ENCODE results near the gene AMPD3. TPM values are rescaled to one million over a fixed set of nuclear protein-coding genes. Genes with fewer than 3 reads are reported as not detected.
A peak's percentile ranks its signal among the peaks of the same experiment; 100 is the strongest.
"Not testable (repeated sequence)": the region's sequence is repeated elsewhere in the genome, so short reads cannot be mapped to it uniquely, and the experiment has no call there.

The AMPD3 gene
- total RNA-seq, 2 experiments from 2014 or later = 13.2 to 14.1 TPM

GRCh38 chr11:10432971-10433370 is 22.1 kb upstream of the AMPD3 start:
- Mint-ChIP-seq H3K4me1 (ENCODE audit: low read depth) (no peaks in the 10 kb centered on the region), H3K36me3 (ENCODE audit: low read depth) (no peaks in the 10 kb centered on the region), H3K4me3 (no peak overlapping the region), H3K9me3 (no peaks in the 10 kb centered on the region), H3K27me3 (peaks cover 11% of the 10 kb centered on the region), H3K27ac (no peak overlapping the region)
- Histone ChIP-seq H3K9me3 (ENCODE audit: control insufficient read depth in 1 of 2, insufficient read depth in 1 of 2, low read length in 2 of 2) (no peaks in the 10 kb centered on the region), H3K27ac (ENCODE audit: low read depth in 1 of 2, low read length in 2 of 2) (no peak overlapping the region), H3K4me3 (ENCODE audit: low read length) (no peak overlapping the region), H3K4me1 (ENCODE audit: insufficient read depth, low read length) (no peaks in the 10 kb centered on the region), H3K36me3 (ENCODE audit: insufficient read depth, low read length) (no peaks in the 10 kb centered on the region), H3K27me3 (ENCODE audit: control insufficient read depth in 1 of 2, insufficient read depth in 2 of 2, low read length in 2 of 2) (no peaks in the 10 kb centered on the region)
- intact Hi-C loops (cut with DNase I, micrococcal nuclease) = no loop called here
- ChIA-PET POLR2A (interaction anchor here (0.6 kb wide), 1 partner anchor 241 kb away, joined by 3 read pairs; no protein-coding TSS in a partner anchor), CTCF (interaction anchor here (0.8 to 1.2 kb wide), 2 partner anchors 19 to 29 kb away, joined by 3 read pairs; no protein-coding TSS in a partner anchor)
- DNase-seq = no peak
- TF ChIP-seq CTCF (IDR thresholded peaks at IDR 0.05) = no peak
- ATAC-seq (ENCODE audit: poor library complexity) = no peak

DNA sequence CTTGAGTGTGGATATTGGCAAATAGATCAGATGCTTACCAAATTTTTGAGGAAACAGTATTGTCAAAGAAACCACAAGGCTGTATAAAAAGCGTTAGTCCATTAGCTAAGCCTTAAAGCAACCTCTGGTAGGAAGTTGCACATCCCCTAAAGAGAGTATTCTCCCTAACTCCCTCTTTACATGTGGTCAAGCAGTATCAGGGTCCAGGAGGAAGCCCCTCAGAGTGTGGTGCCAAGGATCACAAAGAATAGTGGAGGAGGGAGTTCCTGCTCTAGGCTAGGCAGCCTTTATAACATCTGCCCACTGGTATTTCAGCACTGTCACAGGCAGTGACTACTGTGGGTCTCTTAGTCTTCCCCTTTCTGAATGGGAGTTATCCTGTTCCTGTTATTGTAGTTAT is 18.8 kb upstream of the AMPD3 start:
- ATAC-seq (ENCODE audit: poor library complexity) (no peak), DNase-seq (peak in 2 of 14 experiments; percentile 35 to 36)
- no peak overlapping the region for H3K27ac ChIP-seq (ENCODE audit: low read depth in 1 of 2, low read length in 2 of 2)
- no peaks in the 10 kb centered on the region for H3K9me3 Mint-ChIP-seq
- H3K4me1 ChIP-seq (ENCODE audit: insufficient read depth, low read length) = no peaks in the 10 kb centered on the region
- no peaks in the 10 kb centered on the region for H3K27me3 Mint-ChIP-seq
- no peak overlapping the region for H3K4me3 Mint-ChIP-seq
- no peak overlapping the region for H3K4me3 ChIP-seq (ENCODE audit: low read length)
- no peaks in the 10 kb centered on the region for H3K36me3 ChIP-seq (ENCODE audit: insufficient read depth, low read length)
- H3K27ac Mint-ChIP-seq = no peak overlapping the region
- POLR2A ChIA-PET = no interaction called here
- intact Hi-C loops (cut with DNase I, micrococcal nuclease) = no loop called here
- no peak for TF ChIP-seq CTCF (IDR thresholded peaks at IDR 0.05)
- H3K27me3 ChIP-seq (ENCODE audit: control insufficient read depth in 1 of 2, insufficient read depth in 2 of 2, low read length in 2 of 2) = no peaks in the 10 kb centered on the region
- CTCF ChIA-PET = interaction anchor here (1.4 kb wide), 1 partner anchor 30 kb away, joined by 3 read pairs; no protein-coding TSS in a partner anchor
- no peaks in the 10 kb centered on the region for H3K36me3 Mint-ChIP-seq (ENCODE audit: low read depth)
- H3K9me3 ChIP-seq (ENCODE audit: control insufficient read depth in 1 of 2, insufficient read depth in 1 of 2, low read length in 2 of 2) = no peaks in the 10 kb centered on the region
- H3K4me1 Mint-ChIP-seq (ENCODE audit: low read depth) = peaks cover 6% of the 10 kb centered on the region

DNA sequence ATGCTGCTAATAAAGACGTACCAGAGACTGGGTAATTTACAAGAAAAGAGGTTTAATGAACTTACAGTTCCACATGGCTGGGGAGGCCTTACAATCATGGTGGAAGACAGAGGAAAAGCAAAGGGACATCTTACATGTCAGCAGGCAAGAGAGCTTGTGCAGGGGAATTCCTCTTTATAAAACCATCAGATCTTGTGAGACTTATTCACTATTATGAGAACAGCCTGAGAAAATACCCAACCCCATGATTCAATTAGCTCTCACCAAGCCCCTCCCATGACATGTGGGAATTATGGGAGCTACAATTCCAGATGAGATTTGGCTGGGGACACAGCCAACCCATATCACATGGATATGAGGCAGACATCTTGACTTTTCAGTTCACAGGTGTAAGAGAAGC is 18.4 kb upstream of the AMPD3 start:
- H3K4me3 ChIP-seq (ENCODE audit: low read length); H3K4me3 Mint-ChIP-seq; H3K27me3 Mint-ChIP-seq; POLR2A ChIA-PET; H3K9me3 ChIP-seq (ENCODE audit: control insufficient read depth in 1 of 2, insufficient read depth in 1 of 2, low read length in 2 of 2); H3K9me3 Mint-ChIP-seq; H3K27ac ChIP-seq (ENCODE audit: low read depth in 1 of 2, low read length in 2 of 2); H3K27ac Mint-ChIP-seq; H3K36me3 Mint-ChIP-seq (ENCODE audit: low read depth); H3K36me3 ChIP-seq (ENCODE audit: insufficient read depth, low read length); H3K4me1 ChIP-seq (ENCODE audit: insufficient read depth, low read length); ATAC-seq (ENCODE audit: poor library complexity); H3K4me1 Mint-ChIP-seq (ENCODE audit: low read depth); intact Hi-C loops (cut with DNase I, micrococcal nuclease); H3K27me3 ChIP-seq (ENCODE audit: control insufficient read depth in 1 of 2, insufficient read depth in 2 of 2, low read length in 2 of 2): not testable (repeated sequence)
- peak in 2 of 14 experiments; percentile 45 to 52 for DNase-seq
- CTCF ChIA-PET = interaction anchor here (1.4 kb wide), 1 partner anchor 31 kb away, joined by 3 read pairs; no protein-coding TSS in a partner anchor

DNA sequence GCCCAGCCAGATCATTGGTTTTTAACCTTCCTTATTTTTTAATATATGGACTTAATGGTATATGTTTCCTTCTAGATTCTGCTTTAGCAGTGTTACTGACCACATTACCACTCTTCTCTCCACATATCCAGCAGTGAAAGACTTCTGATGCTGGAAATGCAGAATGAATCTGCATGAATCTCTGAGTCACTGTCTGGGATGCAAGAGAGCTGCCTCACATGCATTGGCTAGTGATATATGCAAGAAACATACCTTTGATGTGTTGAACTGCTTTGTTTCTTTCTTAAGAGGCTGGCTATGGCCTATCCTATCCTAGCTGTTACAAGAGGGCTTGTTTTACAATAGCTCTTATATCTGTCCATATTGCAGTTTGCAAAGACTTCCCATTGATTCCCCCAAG is 16.6 kb upstream of the AMPD3 start:
- DNase-seq (no peak), ATAC-seq (ENCODE audit: poor library complexity) (no peak)
- ChIA-PET CTCF (no interaction called here), POLR2A (no interaction called here)
- no peak overlapping the region for H3K27ac ChIP-seq (ENCODE audit: low read depth in 1 of 2, low read length in 2 of 2)
- Mint-ChIP-seq H3K4me3 (no peak overlapping the region), H3K4me1 (ENCODE audit: low read depth) (peaks cover 21% of the 10 kb centered on the region), H3K36me3 (ENCODE audit: low read depth) (no peaks in the 10 kb centered on the region), H3K27ac (no peak overlapping the region), H3K9me3 (no peaks in the 10 kb centered on the region), H3K27me3 (no peaks in the 10 kb centered on the region)
- H3K4me1 ChIP-seq (ENCODE audit: insufficient read depth, low read length) = peaks cover 12% of the 10 kb centered on the region
- no peaks in the 10 kb centered on the region for H3K9me3 ChIP-seq (ENCODE audit: control insufficient read depth in 1 of 2, insufficient read depth in 1 of 2, low read length in 2 of 2)
- H3K36me3 ChIP-seq (ENCODE audit: insufficient read depth, low read length) = no peaks in the 10 kb centered on the region
- H3K27me3 ChIP-seq (ENCODE audit: control insufficient read depth in 1 of 2, insufficient read depth in 2 of 2, low read length in 2 of 2) = no peaks in the 10 kb centered on the region
- intact Hi-C loops (cut with DNase I, micrococcal nuclease) = no loop called here
- no peak for TF ChIP-seq CTCF (IDR thresholded peaks at IDR 0.05)
- H3K4me3 ChIP-seq (ENCODE audit: low read length) = no peak overlapping the region

Measured in CD4-positive, alpha-beta T cell (primary cell).